ENCODE measurements around the gene NAA50.

DNA sequence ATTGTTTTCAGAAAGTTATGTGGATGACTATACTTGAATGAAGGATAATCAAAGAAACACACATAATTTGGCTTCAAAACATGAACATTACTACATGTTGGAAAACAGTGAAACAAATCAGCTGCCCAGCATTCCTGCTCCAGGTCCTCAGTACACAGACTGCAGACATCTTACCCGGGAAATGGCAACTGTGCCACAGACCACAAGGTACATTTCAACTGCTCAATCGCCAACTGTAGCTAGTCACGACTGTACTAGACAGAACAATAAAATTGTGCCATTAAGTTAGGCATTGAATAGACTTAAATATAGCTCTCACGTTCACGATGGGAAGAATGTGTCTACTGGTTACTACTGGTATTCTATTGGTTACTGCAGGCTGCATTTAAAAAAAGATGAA lies 5.0 kb downstream of the NAA50 start:
- TF ChIP-seq POLR2A (IDR thresholded peaks at IDR 0.05; ENCODE audit: low read depth, low read length): no peak
- no peak for TF ChIP-seq POLR2AphosphoS5 (IDR thresholded peaks at IDR 0.05; ENCODE audit: low read depth, low read length)
